ENCODE data around the gene PAFAH1B1. TPM values are rescaled to one million over a fixed set of nuclear protein-coding genes. Genes with fewer than 3 reads are reported as not detected.
A peak's percentile ranks its signal among the peaks of the same experiment; 100 is the strongest.
"Not testable (repeated sequence)": the region's sequence is repeated elsewhere in the genome, so short reads cannot be mapped to it uniquely, and the experiment has no call there.

PAFAH1B1 gene
- total RNA-seq, 2 experiments from 2014 or later, result 170 to 173 TPM

DNA sequence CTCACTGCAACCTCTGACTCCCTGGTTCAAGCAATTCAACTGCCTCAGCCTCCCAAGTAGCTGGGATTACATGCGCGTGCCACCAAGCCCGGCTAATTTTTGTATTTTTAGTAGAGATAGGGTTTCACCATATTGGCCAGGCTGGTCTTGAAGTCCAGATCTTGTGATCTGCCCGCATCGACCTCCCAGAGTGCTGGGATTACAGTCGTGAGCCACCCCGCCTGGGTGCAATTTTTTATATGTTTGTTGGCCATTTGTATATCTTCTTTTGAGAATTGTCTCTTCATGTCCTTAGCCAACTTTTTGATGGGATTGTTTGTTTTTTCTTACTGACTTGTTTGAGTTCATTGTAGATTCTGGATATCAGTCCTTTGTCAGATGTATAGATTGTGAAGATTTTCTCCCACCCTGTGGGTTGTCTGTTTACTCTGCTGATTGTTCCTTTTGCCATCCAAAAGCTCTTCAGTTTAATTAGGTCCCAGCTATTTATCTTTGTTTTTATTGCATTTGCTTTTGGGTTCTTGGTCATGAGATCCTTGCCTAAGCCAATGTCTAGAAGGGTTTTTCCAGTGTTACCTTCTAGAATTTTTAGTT lies 33.3 kb downstream of the PAFAH1B1 start:
- H3K36me3 Mint-ChIP-seq, result peaks cover 34% of the 10 kb centered on the region
- peaks cover 27% of the 10 kb centered on the region for H3K9me3 Mint-ChIP-seq
- peak overlapping the region; percentile 44 for H3K27ac Mint-ChIP-seq
- POLR2A ChIA-PET; DNase-seq; H3K27me3 Mint-ChIP-seq; H3K4me3 Mint-ChIP-seq; intact Hi-C loops (cut with micrococcal nuclease); CTCF ChIA-PET: not testable (repeated sequence)
- H3K4me1 Mint-ChIP-seq (ENCODE audit: low read depth), result peaks cover 74% of the 10 kb centered on the region

DNA sequence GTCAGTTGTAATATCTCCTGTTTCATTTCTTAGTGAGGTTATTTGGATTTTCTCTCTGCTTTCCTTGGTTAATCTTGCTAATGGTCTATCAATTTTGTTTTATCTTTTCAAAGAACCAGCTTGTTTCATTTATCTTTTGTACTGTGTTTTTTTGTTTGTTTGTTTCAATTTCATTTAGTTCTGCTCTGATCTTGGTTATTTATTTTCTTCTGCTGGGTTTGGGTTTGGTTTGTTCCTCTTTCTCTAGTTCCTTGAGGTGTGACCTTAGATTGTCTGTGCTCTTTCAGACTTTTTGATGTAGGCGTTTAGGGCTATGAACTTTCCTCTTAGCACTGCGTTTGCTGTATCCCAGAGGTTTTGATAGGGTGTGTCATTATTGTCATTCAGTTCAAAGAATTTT lies 35.5 kb downstream of the PAFAH1B1 start:
- H3K4me3 Mint-ChIP-seq; POLR2A ChIA-PET; intact Hi-C loops (cut with micrococcal nuclease); DNase-seq; CTCF ChIA-PET; H3K27me3 Mint-ChIP-seq: not testable (repeated sequence)
- Mint-ChIP-seq H3K9me3 (peaks cover 27% of the 10 kb centered on the region), H3K27ac (peak overlapping the region; percentile 23), H3K4me1 (ENCODE audit: low read depth) (peaks cover 81% of the 10 kb centered on the region), H3K36me3 (peaks cover 22% of the 10 kb centered on the region)

DNA sequence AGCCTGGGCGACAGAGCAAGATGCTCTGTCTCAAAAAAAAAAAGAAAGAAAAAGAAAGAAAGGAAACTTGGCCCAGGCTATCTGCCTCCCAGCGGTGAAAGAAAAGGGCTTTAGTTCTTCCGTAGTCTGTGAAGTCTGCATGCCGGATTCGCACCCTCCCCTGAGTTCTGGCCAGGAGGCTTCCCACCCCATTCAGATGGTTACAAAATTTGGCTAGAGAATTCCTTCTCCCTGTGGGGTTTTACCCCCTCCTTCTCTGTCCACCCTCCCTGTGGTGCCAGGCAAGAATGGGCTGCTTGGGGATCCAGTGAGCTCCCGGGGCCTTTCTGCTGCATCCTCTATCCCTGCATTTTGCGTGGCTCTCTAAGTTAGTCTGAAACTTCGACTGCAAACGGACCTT lies 37.8 kb downstream of the PAFAH1B1 start:
- POLR2A ChIA-PET, result interaction anchor here (0.7 kb wide), 1 partner anchor 23 kb away, joined by 3 read pairs; no protein-coding TSS in a partner anchor
- no peak overlapping the region for H3K27ac Mint-ChIP-seq
- H3K27me3 Mint-ChIP-seq, result no peaks in the 10 kb centered on the region
- CTCF ChIA-PET, result no interaction called here
- no peak for DNase-seq
- H3K9me3 Mint-ChIP-seq, result peaks cover 27% of the 10 kb centered on the region
- no peak overlapping the region for H3K4me3 Mint-ChIP-seq
- intact Hi-C loops (cut with micrococcal nuclease), result no loop called here
- peaks cover 21% of the 10 kb centered on the region for H3K36me3 Mint-ChIP-seq
- peaks cover 83% of the 10 kb centered on the region for H3K4me1 Mint-ChIP-seq (ENCODE audit: low read depth)

DNA sequence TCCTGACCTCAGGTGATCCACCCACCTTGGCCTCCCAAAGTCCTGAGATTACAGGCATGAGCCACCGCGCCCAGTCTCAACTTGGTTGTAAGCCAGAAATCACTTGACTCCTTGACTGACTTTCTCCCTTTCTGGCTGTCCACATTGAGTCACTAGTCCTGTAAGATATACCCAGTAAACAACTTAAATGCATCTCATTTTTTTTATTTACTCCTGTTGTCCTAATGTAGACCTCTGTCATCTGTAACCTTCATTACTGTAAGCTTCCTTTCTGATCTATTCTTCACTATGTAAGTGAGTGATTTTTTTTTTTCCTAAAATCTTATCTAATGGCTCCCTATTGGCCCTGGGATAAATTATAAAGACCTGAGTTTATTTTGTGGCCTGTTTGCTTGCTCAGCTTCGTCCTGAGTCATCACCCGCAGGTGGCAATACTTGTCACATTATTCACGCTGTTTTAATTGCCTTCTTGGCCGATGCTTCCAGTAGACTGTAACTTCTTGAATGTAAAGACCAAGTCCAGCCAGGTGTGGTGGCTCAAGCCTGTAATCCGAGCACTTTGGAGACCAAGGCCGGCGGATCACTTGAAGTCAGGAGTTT lies 41.0 kb downstream of the PAFAH1B1 start:
- POLR2A ChIA-PET, result no interaction called here
- Mint-ChIP-seq H3K9me3 (peaks cover 2% of the 10 kb centered on the region), H3K36me3 (peaks cover 14% of the 10 kb centered on the region), H3K4me3 (no peak overlapping the region), H3K27me3 (no peaks in the 10 kb centered on the region), H3K27ac (peak overlapping the region; percentile 54), H3K4me1 (ENCODE audit: low read depth) (peaks cover 60% of the 10 kb centered on the region)
- DNase-seq, result peak; percentile 38
- intact Hi-C loops (cut with micrococcal nuclease), result no loop called here
- CTCF ChIA-PET, result no interaction called here

DNA sequence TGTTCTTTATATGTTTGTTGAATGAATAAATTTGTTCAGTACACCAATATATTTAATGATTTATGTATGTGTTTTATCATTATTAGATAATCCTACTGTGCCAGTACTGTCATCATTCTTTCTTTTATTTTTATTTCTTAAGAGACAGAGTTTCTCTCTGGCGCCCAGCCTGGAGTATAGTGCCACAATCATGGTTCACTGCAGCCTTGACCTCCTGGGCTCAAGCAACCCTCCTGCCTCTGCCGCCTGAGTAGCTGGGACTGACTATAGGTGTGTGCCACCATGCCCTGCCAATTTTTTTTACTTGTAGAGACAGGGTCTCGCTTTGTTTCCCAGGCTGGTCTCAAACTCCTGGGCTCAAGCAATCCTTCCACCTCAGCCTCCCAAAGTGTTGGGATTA lies 41.8 kb downstream of the PAFAH1B1 start:
- H3K27ac Mint-ChIP-seq, result no peak overlapping the region

DNA sequence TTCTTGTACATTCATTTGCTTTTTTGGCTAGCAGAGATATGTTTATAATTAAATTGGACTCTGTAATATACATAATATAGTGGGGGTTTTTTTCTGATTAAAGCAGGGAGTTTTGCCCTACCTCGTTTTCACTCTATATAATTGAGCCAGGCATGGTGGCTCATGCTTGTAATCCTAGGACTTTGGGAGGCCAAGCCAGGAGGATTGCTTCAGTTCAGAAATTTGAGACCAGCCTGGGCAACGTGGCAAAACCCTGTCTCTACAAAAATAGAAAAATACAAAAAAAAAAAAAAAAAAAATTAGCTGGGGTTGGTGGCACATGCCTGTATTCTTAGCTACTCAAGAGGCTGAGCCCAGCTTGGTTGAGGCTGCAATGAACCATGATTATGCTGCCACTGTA lies 42.2 kb downstream of the PAFAH1B1 start:
- no peaks in the 10 kb centered on the region for H3K27me3 Mint-ChIP-seq
- no peak overlapping the region for H3K4me3 Mint-ChIP-seq
- no peak overlapping the region for H3K27ac Mint-ChIP-seq
- H3K36me3 Mint-ChIP-seq, result peaks cover 14% of the 10 kb centered on the region
- no peaks in the 10 kb centered on the region for H3K9me3 Mint-ChIP-seq
- intact Hi-C loops (cut with micrococcal nuclease), result no loop called here
- CTCF ChIA-PET, result no interaction called here
- DNase-seq, result no peak
- POLR2A ChIA-PET, result no interaction called here
- peaks cover 49% of the 10 kb centered on the region for H3K4me1 Mint-ChIP-seq (ENCODE audit: low read depth)

More for the DNA sequence above, 41.8 kb downstream of the PAFAH1B1 start:
- H3K4me3 Mint-ChIP-seq, result no peak overlapping the region
- DNase-seq, result no peak
- POLR2A ChIA-PET, result no interaction called here
- no peaks in the 10 kb centered on the region for H3K9me3 Mint-ChIP-seq
- H3K36me3 Mint-ChIP-seq, result peaks cover 10% of the 10 kb centered on the region
- CTCF ChIA-PET, result no interaction called here
- H3K27me3 Mint-ChIP-seq, result no peaks in the 10 kb centered on the region
- H3K4me1 Mint-ChIP-seq (ENCODE audit: low read depth), result peaks cover 52% of the 10 kb centered on the region
- intact Hi-C loops (cut with micrococcal nuclease), result no loop called here

DNA sequence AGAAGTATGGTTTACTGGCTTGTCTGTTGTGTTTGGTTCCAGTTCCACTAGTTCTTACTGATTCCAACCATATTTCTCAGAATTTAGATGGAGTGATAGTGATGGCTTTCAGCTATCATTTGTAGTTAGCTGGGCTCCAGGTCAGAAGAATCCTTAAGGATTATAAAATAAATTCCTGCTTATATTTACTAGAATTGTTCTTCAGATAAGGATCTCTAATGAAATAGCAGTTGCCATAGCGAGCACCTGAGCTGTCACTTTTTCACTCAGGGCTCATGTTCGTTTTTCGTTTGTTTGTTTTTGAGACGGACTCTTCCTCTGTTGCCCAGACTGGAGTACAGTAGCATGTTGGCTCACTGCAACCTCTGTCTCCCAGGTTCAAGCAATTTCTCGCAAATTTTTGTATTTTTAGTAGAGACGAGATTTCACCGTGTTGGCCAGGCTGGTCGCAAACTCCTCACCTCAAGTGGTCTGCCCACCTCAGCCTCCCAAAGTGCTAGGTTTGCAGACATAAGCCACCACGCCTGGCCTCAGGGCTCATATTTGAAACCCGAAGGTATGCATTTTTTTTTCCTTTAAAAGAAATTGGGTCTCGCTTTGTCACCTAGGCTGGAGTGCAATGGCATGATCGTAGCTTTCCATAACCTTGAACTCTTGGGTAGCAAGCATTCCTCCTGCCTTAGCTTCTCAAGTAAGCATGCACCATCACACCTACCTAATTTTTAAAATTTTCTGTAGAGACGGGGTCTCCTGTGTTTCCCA lies 42.9 kb downstream of the PAFAH1B1 start:
- no peak overlapping the region for H3K4me3 Mint-ChIP-seq
- H3K9me3 Mint-ChIP-seq, result no peaks in the 10 kb centered on the region
- intact Hi-C loops (cut with micrococcal nuclease), result no loop called here
- CTCF ChIA-PET, result no interaction called here
- peaks cover 16% of the 10 kb centered on the region for H3K36me3 Mint-ChIP-seq
- peaks cover 46% of the 10 kb centered on the region for H3K4me1 Mint-ChIP-seq (ENCODE audit: low read depth)
- no peak overlapping the region for H3K27ac Mint-ChIP-seq
- no peaks in the 10 kb centered on the region for H3K27me3 Mint-ChIP-seq
- no peak for DNase-seq
- POLR2A ChIA-PET, result no interaction called here

DNA sequence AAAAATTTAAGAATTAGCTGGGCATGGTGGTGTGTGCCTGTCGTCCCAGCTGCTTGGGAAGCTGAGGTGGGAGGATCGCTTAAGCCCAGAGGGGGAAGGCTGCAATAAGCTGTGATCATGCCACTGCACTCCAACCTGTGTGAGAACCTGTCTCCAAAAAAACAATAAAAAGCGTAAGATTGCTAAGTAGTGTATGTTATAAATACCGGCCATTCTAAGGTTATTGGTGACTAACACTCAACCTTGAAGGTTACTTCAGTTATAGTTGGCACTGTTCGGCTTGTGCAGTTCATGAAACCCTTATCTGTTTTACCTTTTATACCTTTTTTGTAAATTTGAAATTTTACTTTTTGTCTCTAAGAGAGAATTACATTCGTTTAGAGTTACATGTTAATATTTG lies 44.0 kb downstream of the PAFAH1B1 start:
- intact Hi-C loops (cut with micrococcal nuclease), result no loop called here
- H3K9me3 Mint-ChIP-seq, result no peaks in the 10 kb centered on the region
- peaks cover 36% of the 10 kb centered on the region for H3K4me1 Mint-ChIP-seq (ENCODE audit: low read depth)
- no peak overlapping the region for H3K4me3 Mint-ChIP-seq
- ChIA-PET POLR2A (no interaction called here), CTCF (no interaction called here)
- H3K27ac Mint-ChIP-seq, result no peak overlapping the region
- no peak for DNase-seq
- H3K27me3 Mint-ChIP-seq, result no peaks in the 10 kb centered on the region
- H3K36me3 Mint-ChIP-seq, result peaks cover 18% of the 10 kb centered on the region

DNA sequence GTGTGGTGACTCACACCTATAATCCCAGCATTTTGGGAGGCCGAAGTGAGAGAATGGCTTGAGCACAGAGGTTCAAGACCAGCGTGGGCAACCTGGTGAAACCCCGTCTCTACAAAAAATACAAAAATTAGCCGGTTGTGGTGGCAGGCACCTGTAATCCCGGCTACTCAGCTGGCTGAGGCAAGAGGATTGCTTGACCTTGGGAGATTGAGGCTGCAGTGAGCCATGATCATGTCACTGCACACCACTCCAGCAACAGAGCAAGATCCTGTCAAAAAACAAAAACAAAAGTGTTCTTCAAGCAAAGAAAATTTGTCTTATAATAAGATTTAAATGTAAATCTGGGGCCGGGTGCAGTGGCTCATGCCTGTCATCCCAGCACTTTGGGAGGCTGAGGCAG lies 51.5 kb downstream of the PAFAH1B1 start:
- Mint-ChIP-seq H3K9me3 (no peaks in the 10 kb centered on the region), H3K27ac (no peak overlapping the region), H3K27me3 (no peaks in the 10 kb centered on the region), H3K4me1 (ENCODE audit: low read depth) (peaks cover 9% of the 10 kb centered on the region), H3K36me3 (peaks cover 18% of the 10 kb centered on the region), H3K4me3 (no peak overlapping the region)
- intact Hi-C loops (cut with micrococcal nuclease), result no loop called here
- CTCF ChIA-PET, result no interaction called here
- POLR2A ChIA-PET, result no interaction called here
- DNase-seq, result no peak

DNA sequence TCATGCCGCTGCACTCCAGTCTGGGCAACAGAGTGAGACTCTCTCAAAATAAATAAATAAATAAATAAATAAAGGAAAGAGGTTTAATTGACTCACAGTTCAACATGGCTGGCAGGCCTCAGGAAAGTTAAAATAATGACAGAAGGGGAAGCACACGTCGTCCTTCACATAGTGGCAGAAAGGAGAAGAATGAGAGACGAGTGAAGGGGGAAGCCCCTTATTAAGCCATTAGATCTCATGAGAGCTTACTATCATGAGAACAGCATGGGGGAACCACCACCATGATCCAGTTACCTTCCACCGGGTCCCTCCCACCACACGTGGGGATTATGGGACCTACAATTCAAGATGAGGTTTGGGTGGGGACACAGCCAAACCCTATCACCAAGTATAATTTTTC lies 54.5 kb downstream of the PAFAH1B1 start:
- POLR2A ChIA-PET, result no interaction called here
- peaks cover 29% of the 10 kb centered on the region for H3K36me3 Mint-ChIP-seq

DNA sequence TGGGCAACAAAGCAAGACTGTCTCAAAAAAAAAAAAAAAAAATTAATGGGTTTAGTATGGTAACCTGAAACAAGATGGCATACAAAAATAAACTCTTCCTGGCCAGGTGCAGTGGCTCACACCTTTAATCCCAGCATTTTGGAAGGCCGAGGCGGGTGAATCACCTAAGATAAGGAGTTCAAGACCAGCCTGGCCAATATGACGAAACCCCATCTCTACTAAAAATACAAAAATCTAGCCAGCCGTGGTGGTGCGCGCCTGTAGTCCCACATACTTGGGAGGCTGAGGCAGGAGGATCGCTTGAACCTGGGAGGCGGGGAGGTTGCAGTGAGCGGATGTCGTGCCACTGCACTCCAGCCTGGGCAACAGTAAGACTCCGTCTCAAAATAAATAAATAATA lies 55.7 kb downstream of the PAFAH1B1 start:
- Mint-ChIP-seq H3K4me1 (ENCODE audit: low read depth) (peaks cover 9% of the 10 kb centered on the region), H3K36me3 (peaks cover 33% of the 10 kb centered on the region)
- no peak for DNase-seq

More for the DNA sequence above, 54.5 kb downstream of the PAFAH1B1 start:
- H3K27ac Mint-ChIP-seq, result no peak overlapping the region
- CTCF ChIA-PET, result no interaction called here
- intact Hi-C loops (cut with micrococcal nuclease), result no loop called here
- H3K9me3 Mint-ChIP-seq, result peaks cover 9% of the 10 kb centered on the region
- no peaks in the 10 kb centered on the region for H3K27me3 Mint-ChIP-seq
- no peak overlapping the region for H3K4me3 Mint-ChIP-seq
- peaks cover 5% of the 10 kb centered on the region for H3K4me1 Mint-ChIP-seq (ENCODE audit: low read depth)
- no peak for DNase-seq

DNA sequence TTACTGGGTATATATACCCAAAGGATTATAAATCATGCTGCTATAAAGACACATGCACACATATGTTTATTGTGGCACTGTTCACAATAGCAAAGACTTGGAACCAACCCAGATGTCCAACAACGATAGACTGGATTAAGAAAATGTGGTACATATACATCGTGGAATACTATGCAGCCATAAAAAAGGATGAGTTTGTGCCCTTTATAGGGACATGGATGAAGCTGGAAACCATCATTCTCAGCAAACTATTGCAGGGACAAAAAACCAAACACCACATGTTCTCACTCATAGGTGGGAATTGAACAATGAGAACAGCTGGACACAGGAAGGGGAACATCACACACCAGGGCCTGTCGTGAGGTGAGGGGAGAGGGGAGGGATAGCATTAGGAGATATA lies 59.5 kb downstream of the PAFAH1B1 start:
- H3K9me3 Mint-ChIP-seq; H3K27ac Mint-ChIP-seq; CTCF ChIA-PET; H3K4me3 Mint-ChIP-seq; intact Hi-C loops (cut with micrococcal nuclease); H3K27me3 Mint-ChIP-seq; DNase-seq: not testable (repeated sequence)
- Mint-ChIP-seq H3K36me3 (peaks cover 31% of the 10 kb centered on the region), H3K4me1 (ENCODE audit: low read depth) (peaks cover 31% of the 10 kb centered on the region)
- POLR2A ChIA-PET, result interaction anchor here (1.0 kb wide), 1 partner anchor 60 kb away, joined by 3 read pairs; the partner anchor contains the start of gene PAFAH1B1

More for the DNA sequence above, 55.7 kb downstream of the PAFAH1B1 start:
- ChIA-PET POLR2A (no interaction called here), CTCF (no interaction called here)
- intact Hi-C loops (cut with micrococcal nuclease), result no loop called here
- Mint-ChIP-seq H3K27ac (no peak overlapping the region), H3K4me3 (no peak overlapping the region), H3K27me3 (no peaks in the 10 kb centered on the region), H3K9me3 (peaks cover 9% of the 10 kb centered on the region)

Measured in activated CD4-positive, alpha-beta memory T cell treated with anti-CD3 and anti-CD28 coated beads for 36 hours (primary cell).